ENCODE results near the gene TET1. TPM values are rescaled to one million over a fixed set of nuclear protein-coding genes. Genes with fewer than 3 reads are reported as not detected.
"Not testable (repeated sequence)": the region's sequence is repeated elsewhere in the genome, so short reads cannot be mapped to it uniquely, and the experiment has no call there.

TET1 gene
- total and polyA plus RNA-seq, 4 donors, result 4.9 to 26.5 (median 15.6) TPM

DNA sequence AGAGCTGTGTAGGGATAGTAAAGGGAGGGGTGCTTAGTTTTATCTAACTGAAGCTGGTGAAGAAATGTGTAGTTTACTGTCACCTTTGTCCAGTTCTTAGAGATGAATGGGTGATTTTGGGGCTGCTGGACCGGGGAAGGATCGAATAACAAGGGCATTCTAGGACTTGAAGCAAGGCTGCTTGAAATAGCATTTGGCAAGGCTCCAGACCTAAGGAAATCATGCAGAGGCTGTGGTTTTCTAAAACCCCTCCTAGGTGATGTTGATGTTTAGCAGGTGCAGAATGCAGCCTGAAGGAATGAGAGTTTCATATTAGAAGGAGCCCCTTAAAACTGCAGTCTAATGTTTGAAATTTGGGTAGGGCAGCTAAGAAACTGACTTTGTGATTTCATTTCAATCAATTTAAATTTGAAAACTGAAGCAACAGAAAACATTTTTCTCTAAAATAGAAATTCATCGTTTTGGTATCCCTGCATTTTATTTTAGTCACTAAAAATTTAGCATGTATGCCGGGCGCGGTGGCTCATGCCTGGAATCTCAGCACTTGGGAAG lies 68.5 kb downstream of the TET1 start:
- peak in 1 of 6 donors; percentile 32 for DNase-seq (ENCODE audit: low read depth in 4 of 6, low spot score in 6 of 6)
- H3K27ac ChIP-seq (ENCODE audit: low read depth, low read length), result no peak overlapping the region
- no peak overlapping the region for H3K4me3 ChIP-seq (ENCODE audit: low read depth, low read length)
- no peaks in the 10 kb centered on the region for H3K9me3 ChIP-seq (ENCODE audit: control insufficient read depth, insufficient read depth, low read length)
- peaks cover 4% of the 10 kb centered on the region for H3K36me3 ChIP-seq (ENCODE audit: control insufficient read depth, insufficient read depth, low read length)
- peaks cover 3% of the 10 kb centered on the region for H3K4me1 ChIP-seq (ENCODE audit: control insufficient read depth, insufficient read depth, low read length)
- H3K27me3 ChIP-seq (ENCODE audit: control insufficient read depth, insufficient read depth, low read length), result no peaks in the 10 kb centered on the region
- WGBS (ENCODE audit: insufficient coverage), result 86% methylated on average over 4 of the region's 6 CpGs

DNA sequence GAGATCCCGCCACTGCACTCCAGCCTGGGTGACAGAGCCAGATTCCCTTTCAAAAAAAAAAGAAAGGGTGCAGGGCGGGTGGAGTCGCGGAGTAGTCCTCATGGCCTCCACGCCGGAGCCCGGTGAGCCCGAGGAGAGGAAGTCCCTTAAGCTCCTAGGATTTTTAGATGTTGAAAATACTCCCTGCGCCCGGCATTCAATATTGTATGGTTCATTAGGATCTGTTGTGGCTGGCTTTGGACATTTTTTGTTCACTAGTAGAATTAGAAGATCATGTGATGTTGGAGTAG lies 72.1 kb downstream of the TET1 start:
- not testable (repeated sequence) for H3K27me3 ChIP-seq (ENCODE audit: control insufficient read depth, insufficient read depth, low read length); H3K36me3 ChIP-seq (ENCODE audit: control insufficient read depth, insufficient read depth, low read length); H3K4me3 ChIP-seq (ENCODE audit: low read depth, low read length); H3K27ac ChIP-seq (ENCODE audit: low read depth, low read length); H3K4me1 ChIP-seq (ENCODE audit: control insufficient read depth, insufficient read depth, low read length); H3K9me3 ChIP-seq (ENCODE audit: control insufficient read depth, insufficient read depth, low read length); DNase-seq (ENCODE audit: low read depth in 4 of 6, low spot score in 6 of 6)
- WGBS (ENCODE audit: insufficient coverage), result no CpG with 5 or more reads among the region's 10 CpGs

DNA sequence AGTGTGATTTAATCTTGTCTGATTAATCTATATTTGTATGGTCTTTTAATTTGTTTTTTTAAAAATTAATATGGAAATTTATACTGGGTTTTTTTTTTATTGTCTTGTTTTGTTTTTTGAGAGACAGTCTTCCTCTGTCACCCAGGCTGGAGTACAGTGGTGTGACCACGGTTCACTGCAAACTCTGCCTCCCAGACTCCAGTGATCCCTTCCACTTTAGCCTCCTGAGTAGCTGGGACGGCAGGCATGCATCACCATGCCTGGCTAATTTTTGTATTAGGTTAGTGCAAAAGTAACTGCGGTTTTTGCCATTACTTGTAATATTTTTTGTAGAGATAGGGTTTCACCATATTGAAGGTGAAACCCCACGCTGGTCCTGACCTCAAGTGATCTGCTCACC lies 73.1 kb downstream of the TET1 start:
- no peak overlapping the region for H3K27ac ChIP-seq (ENCODE audit: low read depth, low read length)

DNA sequence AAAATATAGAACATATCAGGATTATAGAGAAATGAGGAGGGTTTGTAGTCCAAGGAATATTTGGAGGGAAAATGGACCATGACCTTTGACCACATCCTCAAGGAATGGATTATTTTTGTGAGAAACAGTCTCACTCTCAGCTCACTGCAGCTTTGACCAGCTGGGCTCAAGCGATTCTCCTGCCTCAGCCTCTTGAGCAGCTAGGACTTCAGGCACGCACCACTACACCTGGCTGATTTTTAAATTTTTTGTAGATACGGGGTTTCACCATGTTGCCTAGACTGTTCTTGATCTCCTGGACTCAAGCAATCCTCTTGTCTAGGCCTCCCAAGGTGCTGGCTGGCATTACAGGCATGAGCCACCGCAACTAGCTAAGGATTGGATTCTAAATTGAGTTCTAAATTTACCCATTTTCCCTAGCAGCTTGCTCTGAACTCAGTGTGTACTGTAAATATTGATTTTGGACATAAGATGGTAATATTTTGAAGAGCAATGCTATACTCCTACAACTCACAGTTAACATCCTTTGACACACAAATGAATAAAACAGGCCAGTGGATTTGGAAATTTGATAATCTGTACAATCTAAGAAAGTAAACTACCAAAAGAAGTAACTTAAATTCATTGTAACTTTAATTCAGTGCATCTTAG lies 73.8 kb downstream of the TET1 start:
- no peak overlapping the region for H3K27ac ChIP-seq (ENCODE audit: low read depth, low read length)
- no peak overlapping the region for H3K4me3 ChIP-seq (ENCODE audit: low read depth, low read length)
- H3K4me1 ChIP-seq (ENCODE audit: control insufficient read depth, insufficient read depth, low read length), result peaks cover 3% of the 10 kb centered on the region
- DNase-seq (ENCODE audit: low read depth in 4 of 6, low spot score in 6 of 6), result no peak
- peaks cover 4% of the 10 kb centered on the region for H3K36me3 ChIP-seq (ENCODE audit: control insufficient read depth, insufficient read depth, low read length)
- H3K27me3 ChIP-seq (ENCODE audit: control insufficient read depth, insufficient read depth, low read length), result no peaks in the 10 kb centered on the region
- H3K9me3 ChIP-seq (ENCODE audit: control insufficient read depth, insufficient read depth, low read length), result no peaks in the 10 kb centered on the region
- 85% methylated on average over 3 of the region's 4 CpGs for WGBS (ENCODE audit: insufficient coverage)

More for the DNA sequence above, 73.1 kb downstream of the TET1 start:
- Histone ChIP-seq H3K9me3 (ENCODE audit: control insufficient read depth, insufficient read depth, low read length) (no peaks in the 10 kb centered on the region), H3K36me3 (ENCODE audit: control insufficient read depth, insufficient read depth, low read length) (peaks cover 4% of the 10 kb centered on the region), H3K27me3 (ENCODE audit: control insufficient read depth, insufficient read depth, low read length) (no peaks in the 10 kb centered on the region), H3K4me3 (ENCODE audit: low read depth, low read length) (no peak overlapping the region), H3K4me1 (ENCODE audit: control insufficient read depth, insufficient read depth, low read length) (peaks cover 3% of the 10 kb centered on the region)
- no peak for DNase-seq (ENCODE audit: low read depth in 4 of 6, low spot score in 6 of 6)
- 100% methylated on average over 2 of the region's 4 CpGs for WGBS (ENCODE audit: insufficient coverage)

DNA sequence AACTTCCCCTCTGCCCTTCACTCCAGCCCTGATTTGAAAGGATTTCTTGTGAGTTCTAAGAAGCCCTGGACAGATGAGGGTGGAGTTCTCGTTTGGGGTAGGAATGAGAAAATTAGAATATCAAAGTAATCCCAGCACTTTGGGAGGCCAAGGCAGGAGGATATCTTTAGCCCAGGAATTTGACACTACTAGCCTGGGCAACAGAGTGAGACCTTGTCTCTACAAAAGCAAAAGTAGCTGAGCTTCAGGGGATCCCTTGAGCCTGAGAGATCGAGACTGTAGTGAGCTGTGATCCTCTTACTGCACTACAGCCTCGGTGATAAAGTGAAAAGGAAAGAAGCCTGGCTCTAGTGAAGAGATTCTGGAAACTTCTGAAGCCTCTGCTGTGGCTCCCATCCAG lies 76.2 kb downstream of the TET1 start:
- Histone ChIP-seq H3K4me3 (ENCODE audit: low read depth, low read length) (no peak overlapping the region), H3K36me3 (ENCODE audit: control insufficient read depth, insufficient read depth, low read length) (peaks cover 3% of the 10 kb centered on the region), H3K27ac (ENCODE audit: low read depth, low read length) (no peak overlapping the region), H3K27me3 (ENCODE audit: control insufficient read depth, insufficient read depth, low read length) (no peaks in the 10 kb centered on the region), H3K4me1 (ENCODE audit: control insufficient read depth, insufficient read depth, low read length) (peaks cover 3% of the 10 kb centered on the region), H3K9me3 (ENCODE audit: control insufficient read depth, insufficient read depth, low read length) (no peaks in the 10 kb centered on the region)
- no peak for DNase-seq (ENCODE audit: low read depth in 4 of 6, low spot score in 6 of 6)
- 100% methylated on average over 1 of the region's 3 CpGs for WGBS (ENCODE audit: insufficient coverage)

DNA sequence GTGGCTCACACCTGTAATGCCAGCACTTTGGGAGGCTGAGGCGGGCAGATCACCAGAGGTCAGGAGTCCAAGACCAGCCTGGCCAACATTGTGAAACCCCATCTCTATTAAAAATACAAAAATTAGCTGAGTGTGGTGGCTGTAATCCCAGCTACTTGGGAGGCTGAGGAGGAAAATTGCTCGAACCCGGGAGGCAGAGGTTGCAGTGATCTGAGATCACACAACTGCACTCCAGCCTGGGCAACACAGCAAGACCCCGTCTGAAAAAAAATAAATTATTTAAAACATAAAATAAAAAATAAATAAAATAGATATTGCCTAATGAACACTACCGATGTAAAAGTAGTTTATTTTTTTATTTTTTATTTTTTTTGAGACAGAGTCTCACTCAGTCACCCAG lies 83.4 kb downstream of the TET1 start:
- H3K4me3 ChIP-seq (ENCODE audit: low read depth, low read length); H3K27ac ChIP-seq (ENCODE audit: low read depth, low read length); DNase-seq (ENCODE audit: low read depth in 4 of 6, low spot score in 6 of 6); H3K4me1 ChIP-seq (ENCODE audit: control insufficient read depth, insufficient read depth, low read length); H3K36me3 ChIP-seq (ENCODE audit: control insufficient read depth, insufficient read depth, low read length); H3K9me3 ChIP-seq (ENCODE audit: control insufficient read depth, insufficient read depth, low read length); H3K27me3 ChIP-seq (ENCODE audit: control insufficient read depth, insufficient read depth, low read length): not testable (repeated sequence)
- WGBS (ENCODE audit: insufficient coverage), result no CpG with 5 or more reads among the region's 5 CpGs

DNA sequence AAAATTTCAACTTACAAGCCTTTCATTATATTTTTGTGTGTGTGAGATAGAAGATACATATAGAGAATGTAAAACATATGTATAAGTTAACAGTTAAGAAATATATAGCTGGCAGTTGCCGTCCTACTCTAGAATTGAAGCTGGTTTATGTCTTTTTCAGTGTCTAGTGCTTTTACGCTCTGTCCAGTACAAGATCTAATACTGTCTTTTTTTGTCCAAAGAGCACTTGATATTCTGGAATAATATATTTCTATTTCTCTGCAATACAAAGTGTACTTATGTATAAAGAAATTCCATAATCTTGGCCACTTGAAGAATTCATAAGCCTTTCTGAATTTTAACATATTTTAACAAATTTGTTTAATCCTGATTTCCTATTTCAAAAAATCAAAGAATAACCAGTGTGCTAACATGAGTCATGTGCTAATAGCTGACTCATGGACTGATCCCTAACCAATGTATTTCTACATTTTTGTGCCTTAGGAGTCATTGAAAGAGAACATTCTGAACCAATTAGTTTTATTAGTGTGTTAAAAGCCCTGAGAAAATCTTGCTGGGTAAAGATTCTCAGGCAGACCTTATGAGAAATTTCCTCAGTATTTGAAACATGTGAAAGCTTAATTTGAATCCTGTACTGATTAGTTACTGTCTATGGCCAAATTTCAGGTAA lies 87.7 kb downstream of the TET1 start:
- no peak overlapping the region for H3K27ac ChIP-seq (ENCODE audit: low read depth, low read length)
- no peaks in the 10 kb centered on the region for H3K4me1 ChIP-seq (ENCODE audit: control insufficient read depth, insufficient read depth, low read length)
- H3K4me3 ChIP-seq (ENCODE audit: low read depth, low read length), result no peak overlapping the region
- no peaks in the 10 kb centered on the region for H3K9me3 ChIP-seq (ENCODE audit: control insufficient read depth, insufficient read depth, low read length)
- peaks cover 4% of the 10 kb centered on the region for H3K36me3 ChIP-seq (ENCODE audit: control insufficient read depth, insufficient read depth, low read length)
- no peaks in the 10 kb centered on the region for H3K27me3 ChIP-seq (ENCODE audit: control insufficient read depth, insufficient read depth, low read length)
- DNase-seq (ENCODE audit: low read depth in 4 of 6, low spot score in 6 of 6), result no peak
- WGBS (ENCODE audit: insufficient coverage), result no CpG with 5 or more reads among the region's 2 CpGs

DNA sequence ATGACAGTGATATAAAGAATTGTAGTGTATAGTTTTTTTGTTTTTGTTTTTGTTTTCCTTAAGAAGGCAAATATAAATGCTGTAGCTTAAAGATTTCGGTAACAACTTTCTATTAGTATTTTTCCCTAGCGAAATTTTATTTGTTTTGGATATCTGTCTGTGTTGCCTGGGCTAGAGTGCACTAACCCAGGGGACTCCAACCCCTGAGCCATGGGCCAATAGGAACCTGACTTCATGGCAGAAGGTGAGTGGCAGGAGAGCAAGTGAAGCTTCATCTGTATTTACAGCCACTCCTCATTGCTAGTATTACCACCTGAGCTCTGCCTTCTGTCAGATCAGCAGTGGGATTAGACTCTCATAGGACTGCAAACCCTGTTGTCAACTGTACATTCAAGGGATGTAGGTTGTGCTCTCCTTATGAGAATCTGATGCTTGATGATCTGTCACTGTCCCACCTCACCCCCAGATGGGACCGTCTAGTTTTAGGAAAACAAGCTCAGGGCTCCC lies 95.5 kb downstream of the TET1 start:
- no peak overlapping the region for H3K4me3 ChIP-seq (ENCODE audit: low read depth, low read length)
- no peaks in the 10 kb centered on the region for H3K4me1 ChIP-seq (ENCODE audit: control insufficient read depth, insufficient read depth, low read length)
- H3K27ac ChIP-seq (ENCODE audit: low read depth, low read length), result no peak overlapping the region
- H3K9me3 ChIP-seq (ENCODE audit: control insufficient read depth, insufficient read depth, low read length), result no peaks in the 10 kb centered on the region
- peaks cover 5% of the 10 kb centered on the region for H3K36me3 ChIP-seq (ENCODE audit: control insufficient read depth, insufficient read depth, low read length)
- DNase-seq (ENCODE audit: low read depth in 4 of 6, low spot score in 6 of 6), result no peak
- H3K27me3 ChIP-seq (ENCODE audit: control insufficient read depth, insufficient read depth, low read length), result no peaks in the 10 kb centered on the region
- WGBS (ENCODE audit: insufficient coverage), result no CpG with 5 or more reads among the region's 3 CpGs

DNA sequence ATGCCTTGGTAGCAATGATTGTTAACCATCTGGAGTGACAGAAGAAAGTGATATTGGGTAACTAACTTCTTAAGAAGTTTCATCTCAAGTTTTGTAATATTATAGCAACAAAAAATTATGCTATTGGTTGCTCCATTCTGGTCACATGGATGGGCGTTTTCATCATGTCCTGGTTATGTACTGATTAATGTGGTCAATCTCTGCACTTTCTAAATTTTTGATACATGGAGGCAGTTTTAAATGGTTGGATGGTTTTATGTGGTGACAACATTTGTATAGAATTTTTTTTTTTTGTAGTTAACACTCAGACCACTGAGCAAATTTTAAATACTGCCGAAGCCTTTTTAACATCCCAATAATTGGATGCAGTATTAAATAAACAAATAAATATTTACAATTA lies 105.7 kb downstream of the TET1 start:
- H3K36me3 ChIP-seq (ENCODE audit: control insufficient read depth, insufficient read depth, low read length), result peaks cover 21% of the 10 kb centered on the region
- no CpG with 5 or more reads among the region's 2 CpGs for WGBS (ENCODE audit: insufficient coverage)
- DNase-seq (ENCODE audit: low read depth in 4 of 6, low spot score in 6 of 6), result no peak

DNA sequence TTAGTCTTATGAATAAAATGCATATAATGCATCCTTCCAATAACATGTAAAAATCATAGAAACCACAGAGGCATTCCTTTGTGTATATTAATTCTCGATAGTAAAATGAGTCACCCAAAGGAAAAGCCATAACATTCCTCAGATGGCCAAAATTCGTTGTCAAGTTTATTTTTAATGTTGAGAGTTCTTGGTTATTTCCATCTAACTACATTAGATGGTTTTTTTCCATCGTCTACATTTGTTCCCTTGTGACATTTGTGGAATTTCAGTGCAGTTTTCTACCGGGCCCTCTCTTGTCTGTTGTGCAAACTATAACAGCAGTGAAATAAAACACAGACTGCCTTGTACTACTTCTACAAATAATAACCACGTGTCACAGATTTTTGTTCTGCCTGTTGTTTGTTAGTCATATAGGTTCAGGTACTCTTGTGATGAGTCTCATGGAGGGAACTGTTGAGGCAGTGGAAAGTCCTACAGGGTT lies 106.2 kb downstream of the TET1 start:
- no peaks in the 10 kb centered on the region for H3K27me3 ChIP-seq (ENCODE audit: control insufficient read depth, insufficient read depth, low read length)
- H3K27ac ChIP-seq (ENCODE audit: low read depth, low read length), result no peak overlapping the region
- no peaks in the 10 kb centered on the region for H3K9me3 ChIP-seq (ENCODE audit: control insufficient read depth, insufficient read depth, low read length)
- H3K4me3 ChIP-seq (ENCODE audit: low read depth, low read length), result no peak overlapping the region
- WGBS (ENCODE audit: insufficient coverage), result no CpG with 5 or more reads among the region's 5 CpGs
- peaks cover 21% of the 10 kb centered on the region for H3K36me3 ChIP-seq (ENCODE audit: control insufficient read depth, insufficient read depth, low read length)
- no peaks in the 10 kb centered on the region for H3K4me1 ChIP-seq (ENCODE audit: control insufficient read depth, insufficient read depth, low read length)
- DNase-seq (ENCODE audit: low read depth in 4 of 6, low spot score in 6 of 6), result no peak

More for the DNA sequence above, 105.7 kb downstream of the TET1 start:
- no peaks in the 10 kb centered on the region for H3K9me3 ChIP-seq (ENCODE audit: control insufficient read depth, insufficient read depth, low read length)
- H3K4me3 ChIP-seq (ENCODE audit: low read depth, low read length), result no peak overlapping the region
- no peaks in the 10 kb centered on the region for H3K27me3 ChIP-seq (ENCODE audit: control insufficient read depth, insufficient read depth, low read length)
- H3K27ac ChIP-seq (ENCODE audit: low read depth, low read length), result no peak overlapping the region
- H3K4me1 ChIP-seq (ENCODE audit: control insufficient read depth, insufficient read depth, low read length), result no peaks in the 10 kb centered on the region
